Ovary (tissue), 9 donors: ENCODE results near the gene WNK2. TPM values are rescaled to one million over a fixed set of nuclear protein-coding genes. Genes with fewer than 3 reads are reported as not detected.
A peak's percentile ranks its signal among the peaks of the same experiment; 100 is the strongest.

Experiments used
- DNase-seq, 5 donors: peaks; one replicate each; pipeline ENCODE4 v3.0.0-alpha.2; 2019 to 2020
- H3K27ac ChIP-seq, 2 donors: fragments of 200-600 bp; one replicate each; pipeline versions ENCODE4 v1.5.1 to v1.8.0; 2019 to 2022
- H3K27me3 ChIP-seq: fragments of 200-600 bp; one replicate; pipeline ENCODE4 v1.8.0; 2022
- H3K36me3 ChIP-seq: fragments of 200-600 bp; sonication (generic); one replicate; pipeline ENCODE4 v1.5.1; 2019
- H3K4me1 ChIP-seq: one replicate; pipeline ENCODE4 v1.8.1; 2013; ENCODE audit warnings: mild to moderate bottlenecking, moderate library complexity; ENCODE audit not compliant: insufficient read depth
- H3K4me3 ChIP-seq: fragments of 200-600 bp; sonication (generic); one replicate; pipeline ENCODE4 v1.5.1; 2017
- H3K9me3 ChIP-seq, 2 donors: fragments of 200-600 bp in 1 of 2; sonication (generic) in 1 of 2; one replicate each; pipeline versions ENCODE4 v1.5.1 to v1.8.1; 2013 to 2019; ENCODE audit warnings: mild to moderate bottlenecking in 1 of 2, moderate library complexity in 1 of 2
- CTCF ChIP-seq, 3 donors: fragments of 450-650 bp in 2 of 3; fragments of 200-600 bp in 1 of 3; IDR thresholded peaks; one replicate each; pipeline versions ENCODE4 v1.5.1 to v1.8.0; 2016 to 2022; ENCODE audit warnings: antibody characterized with exemption in 3 of 3, mild to moderate bottlenecking in 1 of 3
- EP300 ChIP-seq: sonication (generic); formaldehyde crosslinking; IDR thresholded peaks from one replicate; pipeline ENCODE4 v1.6.1; 2017; ENCODE audit warnings: antibody characterized with exemption
- POLR2A ChIP-seq: fragments of 450-650 bp; IDR thresholded peaks from one replicate; pipeline ENCODE4 v1.6.1; 2017; ENCODE audit warnings: antibody characterized with exemption, mild to moderate bottlenecking, moderate library complexity
- WGBS, 3 donors: extraction: QIAGEN DNeasy Blood & Tissue Kit in 1 of 3; methylation state at CpG; one replicate each; pipeline versions ENCODE4 v1.1.5 to v1.1.7; 2013 to 2017; 5-methylcytosine and 5-hydroxymethylcytosine counted together
- intact Hi-C, 4 donors: fragments of 100-400 bp; cut with DNase I; formaldehyde crosslinking; loops; one replicate each; pipeline versions ENCODE4 v1.11.0 to v1.15.1; 2022 to 2023
- polyA plus RNA-seq, 2 donors: library from polyadenylated mRNA; stranded (reverse); fragments of 200-250 nt in 1 of 2; fragments of 350-450 nt in 1 of 2; fragmentation: Illumina TruSeq in 1 of 2; extraction: RNeasy Lipid Tissue Mini Kit (QIAGEN cat#74804) in 1 of 2; gene quantifications; one replicate each; pipeline ENCODE4 v1.2.3, GENCODE V29; 2013 to 2014
- total RNA-seq, 7 donors: library from RNA; depleted of rRNA in 2 of 7; stranded (reverse); fragments of >200 nt in 2 of 7; fragmentation: NEBNext Ultra II Directional in 3 of 7; extraction: Animal tissue kit (Norgen Biotek cat#: 25700) in 3 of 7; gene quantifications; one replicate each; pipeline versions ENCODE4 v1.1.0 to v1.2.4, GENCODE V29; 2016 to 2023
- donor health status: DM: no; HTN: no; CAD: no; lungs with moderate emphysema.
- donor health status: DM: no; HTN: no; CAD: no.
- donor health status: Bipolar disorder and iron deficiency.
- donor health status: DM: yes; HTN: yes; CAD: no.
- donor health status: DM: no; HTN: no; CAD: no.
- donor health status: DM: yes; HTN: yes; CAD: no.

The WNK2 gene
- total and polyA plus RNA-seq, 9 donors: 0.53 to 24.7 (median 4.4) TPM

GRCh38 chr9:93307468-93308157 lies 123.7 kb downstream of the WNK2 start:
- no peak overlapping the region for H3K4me3 ChIP-seq
- no peaks in the 10 kb centered on the region for H3K27me3 ChIP-seq
- TF ChIP-seq CTCF (IDR thresholded peaks at IDR 0.05) (no peak), POLR2A (no peak), EP300 (no peak)
- peak in 1 of 5 donors; percentile 5 for DNase-seq
- intact Hi-C loops: loop anchor here in 3 of 4 donors (5.0 to 10.0 kb wide), 3 partner anchors 133 to 195 kb away; no protein-coding TSS in a partner anchor
- H3K27ac ChIP-seq: no peak overlapping the region
- no peaks in the 10 kb centered on the region for H3K4me1 ChIP-seq
- no peaks in the 10 kb centered on the region for H3K36me3 ChIP-seq
- WGBS, 3 donors: 90 to 92% (median 91%) methylated on average over 24 of the region's 24 CpGs
- H3K9me3 ChIP-seq: no peaks in the 10 kb centered on the region

GRCh38 chr9:93308158-93308602 lies 124.2 kb downstream of the WNK2 start:
- no peak overlapping the region for H3K27ac ChIP-seq
- no peaks in the 10 kb centered on the region for H3K9me3 ChIP-seq
- H3K4me1 ChIP-seq: no peaks in the 10 kb centered on the region
- intact Hi-C loops: loop anchor here in 3 of 4 donors (5.0 to 10.0 kb wide), 3 partner anchors 133 to 196 kb away; no protein-coding TSS in a partner anchor
- no peak overlapping the region for H3K4me3 ChIP-seq
- WGBS, 3 donors: 93 to 98% (median 97%) methylated on average over 22 of the region's 22 CpGs
- H3K27me3 ChIP-seq: no peaks in the 10 kb centered on the region
- no peaks in the 10 kb centered on the region for H3K36me3 ChIP-seq
- TF ChIP-seq CTCF (IDR thresholded peaks at IDR 0.05) (no peak), EP300 (no peak), POLR2A (no peak)
- peak in 1 of 5 donors; percentile 5 for DNase-seq

GRCh38 chr9:93308676-93309075 lies 124.7 kb downstream of the WNK2 start:
- Histone ChIP-seq H3K27ac (no peak overlapping the region), H3K27me3 (no peaks in the 10 kb centered on the region), H3K9me3 (no peaks in the 10 kb centered on the region), H3K4me3 (no peak overlapping the region), H3K36me3 (no peaks in the 10 kb centered on the region), H3K4me1 (no peaks in the 10 kb centered on the region)
- intact Hi-C loops: loop anchor here in 3 of 4 donors (5.0 to 10.0 kb wide), 3 partner anchors 134 to 196 kb away; no protein-coding TSS in a partner anchor
- 86 to 89% (median 88%) methylated on average over 7 of the region's 7 CpGs for WGBS, 3 donors
- TF ChIP-seq POLR2A (no peak), EP300 (no peak), CTCF (IDR thresholded peaks at IDR 0.05) (no peak)
- DNase-seq: no peak

- no peak overlapping the region for H3K27ac ChIP-seq
- no peaks in the 10 kb centered on the region for H3K36me3 ChIP-seq
- DNase-seq: no peak
- no peaks in the 10 kb centered on the region for H3K27me3 ChIP-seq
- intact Hi-C loops: loop anchor here in 3 of 4 donors (5.0 to 10.0 kb wide), 3 partner anchors 135 to 198 kb away; no protein-coding TSS in a partner anchor
- WGBS, 3 donors: 68 to 78% (median 73%) methylated on average over 7 of the region's 7 CpGs
- no peaks in the 10 kb centered on the region for H3K9me3 ChIP-seq
- TF ChIP-seq CTCF (IDR thresholded peaks at IDR 0.05): no peak
- TF ChIP-seq POLR2A: no peak
- no peak for TF ChIP-seq EP300
- H3K4me1 ChIP-seq: no peaks in the 10 kb centered on the region
- H3K4me3 ChIP-seq: no peak overlapping the region
These were observed 126.0 kb downstream of the WNK2 start for GRCh38 chr9:93309889-93310425.
